NCI-H446 treated with DMSO at 0.1 percent for 48 hours (cell line): ENCODE measurements around the gene NAGK.
"Not testable (repeated sequence)": the region's sequence is repeated elsewhere in the genome, so short reads cannot be mapped to it uniquely, and the experiment has no call there.

Experiments
- DNase-seq: peaks from one replicate; lab custom pipeline; 2025; lab: John Stamatoyannopoulos, UW

The NAGK gene

DNA sequence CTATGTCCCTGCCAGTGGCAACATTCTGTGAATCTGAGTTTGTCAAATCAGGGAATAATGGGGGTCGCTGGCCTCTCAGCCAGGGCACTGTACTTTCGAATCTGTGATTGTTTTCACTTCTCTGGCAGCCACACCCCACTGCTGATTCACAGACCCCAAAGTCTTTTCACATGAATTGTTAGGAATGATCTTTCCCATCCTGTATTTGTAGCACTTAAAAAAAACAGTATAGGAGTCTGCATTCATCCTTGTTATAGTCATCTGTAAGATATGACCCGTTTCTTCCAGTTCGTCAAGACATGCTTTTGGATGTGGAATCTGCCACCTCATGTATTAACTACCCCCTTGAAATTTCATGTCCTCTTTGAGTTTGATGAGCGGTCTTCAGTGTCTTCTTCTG, 928 bp downstream of the NAGK start:
- DNase-seq, result no peak

GRCh38 chr2:71070294-71071093, 2.0 kb downstream of the NAGK start:
- DNase-seq, result no peak

GRCh38 chr2:71071681-71072398, 3.4 kb downstream of the NAGK start:
- DNase-seq, result no peak

GRCh38 chr2:71072492-71072891, 4.0 kb downstream of the NAGK start:
- no peak for DNase-seq

GRCh38 chr2:71073475-71073874, 5.0 kb downstream of the NAGK start:
- DNase-seq, result no peak

GRCh38 chr2:71074893-71075395, 6.5 kb downstream of the NAGK start:
- no peak for DNase-seq

DNA sequence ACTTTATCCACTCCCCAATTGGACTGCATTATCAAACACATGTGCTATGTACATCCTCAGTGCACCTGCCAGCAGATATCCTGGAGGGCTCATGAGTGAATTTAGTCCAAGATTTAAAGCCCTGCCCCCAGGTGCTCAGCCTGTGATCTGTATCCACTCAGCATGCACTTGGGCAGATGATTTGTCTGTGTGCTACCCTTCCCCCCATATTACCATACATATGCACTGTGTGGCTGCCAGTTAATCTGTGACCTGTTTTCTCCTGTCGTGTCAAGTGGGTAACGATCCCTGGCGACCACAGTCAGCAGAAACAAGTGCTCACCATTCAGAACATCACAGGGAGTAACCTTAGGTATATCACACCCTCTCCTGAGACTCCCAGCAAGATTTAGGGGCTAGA, 10.2 kb downstream of the NAGK start:
- DNase-seq, result no peak

DNA sequence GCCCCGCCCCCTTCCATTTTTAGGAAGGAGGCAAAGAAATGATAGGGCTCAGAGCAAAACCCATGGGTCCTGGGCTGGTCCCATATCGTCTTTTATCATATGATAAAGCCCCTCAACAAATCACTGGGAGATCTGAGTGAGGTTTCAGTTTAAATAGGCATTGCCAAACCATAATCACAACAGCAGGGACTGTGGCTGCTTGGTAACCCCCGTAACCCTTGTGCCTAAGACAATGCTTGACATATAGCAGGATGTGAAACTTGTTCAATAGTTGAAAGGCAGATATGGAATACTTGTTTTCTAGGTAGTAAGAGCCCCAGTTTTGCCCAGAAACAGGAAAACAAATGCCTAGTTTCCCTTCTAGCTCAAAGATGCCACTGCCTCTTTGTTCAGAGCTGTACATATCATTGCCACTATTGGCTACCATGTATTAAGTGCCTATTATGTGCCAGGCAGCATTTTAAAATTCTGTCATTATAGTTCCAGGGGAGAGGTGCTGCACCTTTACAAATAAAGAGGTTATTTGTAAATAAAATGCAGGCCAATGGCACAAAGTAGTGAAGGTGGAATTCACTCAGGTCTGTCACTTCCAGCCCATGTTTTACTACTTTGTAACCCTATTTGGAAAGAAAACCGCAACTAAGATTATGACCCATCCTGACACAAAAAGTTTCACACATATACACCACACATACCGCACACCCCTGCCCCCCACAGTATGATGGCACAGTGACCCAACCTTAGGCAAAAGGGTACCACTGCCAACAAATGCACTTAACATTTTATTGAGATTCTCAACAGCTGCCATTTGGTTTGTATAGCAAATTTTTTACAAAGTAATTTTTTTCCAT, 14.2 kb downstream of the NAGK start:
- no peak for DNase-seq

GRCh38 chr2:71083297-71083696, 14.8 kb downstream of the NAGK start:
- not testable (repeated sequence) for DNase-seq

GRCh38 chr2:71083752-71084312, 15.4 kb downstream of the NAGK start:
- not testable (repeated sequence) for DNase-seq

GRCh38 chr2:71085325-71086003, 17.0 kb downstream of the NAGK start:
- not testable (repeated sequence) for DNase-seq

GRCh38 chr2:71089475-71089874, 21.0 kb downstream of the NAGK start:
- not testable (repeated sequence) for DNase-seq

GRCh38 chr2:71091808-71092207, 23.4 kb downstream of the NAGK start:
- not testable (repeated sequence) for DNase-seq

GRCh38 chr2:71092491-71093260, 24.2 kb downstream of the NAGK start:
- not testable (repeated sequence) for DNase-seq

DNA sequence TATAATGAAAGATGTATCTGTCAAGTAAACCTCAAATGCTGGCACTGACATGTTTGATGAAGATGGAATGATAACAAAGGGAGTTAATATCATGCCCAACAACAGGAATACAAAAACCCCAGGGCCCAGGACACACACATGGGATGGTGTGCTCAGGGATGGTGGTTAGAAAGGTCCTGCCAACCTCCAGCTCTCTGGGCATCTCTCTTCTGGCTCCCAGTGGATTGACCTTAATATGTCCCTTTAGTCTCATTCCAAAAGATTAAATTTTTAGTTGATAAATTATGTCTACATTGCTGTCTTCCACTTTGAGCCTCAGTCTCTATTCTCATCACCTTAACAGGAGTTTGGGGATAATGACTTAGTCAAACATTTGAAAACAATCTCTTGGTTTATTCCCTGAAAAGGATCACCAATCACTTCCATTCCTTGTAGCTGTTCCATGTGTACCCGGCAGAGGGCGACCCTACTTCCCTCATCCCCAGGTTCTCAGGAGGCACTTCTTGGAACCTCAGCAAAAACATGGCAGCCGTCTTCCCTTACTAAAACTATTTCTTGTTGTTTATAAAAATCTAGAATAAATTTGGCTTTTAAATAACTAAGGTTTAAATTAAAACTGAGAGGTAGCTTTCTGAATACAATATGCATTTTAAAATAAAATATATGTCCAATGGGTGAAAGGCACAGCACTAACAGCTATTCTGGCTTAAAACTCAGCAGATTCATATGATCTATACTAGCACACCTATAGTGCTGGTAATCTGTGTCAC, 31.9 kb downstream of the NAGK start:
- DNase-seq, result no peak

DNA sequence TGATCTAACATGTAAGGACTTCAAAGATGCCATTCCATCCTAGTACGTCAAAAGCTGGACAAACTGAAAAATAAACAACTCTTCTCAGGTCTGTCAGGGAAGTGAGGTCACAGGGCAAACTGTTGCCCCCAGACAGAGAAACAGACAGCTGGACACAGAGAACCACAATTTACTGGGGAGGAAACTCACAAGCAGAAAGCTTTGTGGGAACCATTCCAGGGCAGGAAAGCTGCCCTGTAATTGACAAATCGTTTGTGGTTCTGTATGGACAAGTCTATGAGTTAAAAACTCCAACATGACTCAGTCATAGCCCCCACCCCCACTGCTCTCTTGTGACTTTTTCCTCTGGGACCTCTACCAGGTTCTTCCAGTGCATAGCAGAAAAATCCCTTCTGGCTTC, 33.2 kb downstream of the NAGK start:
- no peak for DNase-seq

DNA sequence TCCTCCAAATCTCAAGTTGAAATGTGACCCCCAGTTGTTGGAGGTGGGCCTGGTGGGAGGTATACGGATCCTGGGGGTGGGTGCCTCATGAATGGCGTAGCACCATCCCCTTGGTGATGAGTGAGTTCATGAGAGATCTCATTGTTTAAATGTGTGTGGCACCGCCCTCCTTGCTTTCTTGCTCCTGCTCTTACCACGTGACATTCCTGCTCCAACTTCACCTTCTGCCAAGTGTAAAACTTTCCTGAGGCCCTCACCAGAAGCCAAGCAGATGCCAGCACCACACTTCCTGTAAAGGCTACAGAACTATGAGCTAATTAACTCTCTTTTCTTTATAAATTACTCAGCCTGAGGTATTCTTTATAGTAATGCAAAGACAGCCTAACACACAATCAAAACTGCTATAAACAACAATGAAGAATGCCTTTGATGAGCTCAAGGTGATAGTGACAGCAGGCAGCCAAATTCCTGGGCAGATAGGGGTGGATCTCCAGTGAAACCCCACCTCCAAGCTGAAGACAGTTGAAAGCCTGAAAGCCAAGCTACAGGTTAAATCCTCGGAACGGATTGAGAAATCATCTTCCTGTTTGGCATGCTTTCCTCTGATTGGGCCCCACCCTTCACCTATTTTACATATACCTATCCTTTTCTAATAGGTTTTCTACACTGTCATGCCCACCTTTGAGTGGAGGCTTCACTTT, 34.7 kb downstream of the NAGK start:
- no peak for DNase-seq

DNA sequence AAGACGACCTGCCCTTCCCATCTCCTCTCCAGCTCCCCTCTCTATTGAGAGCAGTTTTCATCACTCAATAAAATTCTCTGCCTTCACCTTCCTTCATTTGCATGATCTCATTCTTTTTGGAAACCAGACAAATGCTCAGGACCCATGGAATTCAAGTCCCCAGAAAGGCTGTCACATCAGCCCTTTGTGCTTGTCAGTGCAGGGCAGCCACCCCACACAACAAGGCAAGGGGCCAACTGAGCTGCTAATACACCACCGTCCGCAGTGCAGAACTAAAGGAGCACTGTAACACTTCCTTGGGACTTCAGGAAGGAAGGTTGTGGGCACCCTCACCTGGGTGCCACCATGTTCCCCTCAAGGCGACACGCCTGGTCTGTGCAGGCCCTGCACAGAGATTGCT, 35.4 kb downstream of the NAGK start:
- DNase-seq, result no peak

- not testable (repeated sequence) for DNase-seq
These were observed 38.0 kb downstream of the NAGK start for GRCh38 chr2:71106463-71106862.
